Measurements from ENCODE around the gene HDAC11.

DNA sequence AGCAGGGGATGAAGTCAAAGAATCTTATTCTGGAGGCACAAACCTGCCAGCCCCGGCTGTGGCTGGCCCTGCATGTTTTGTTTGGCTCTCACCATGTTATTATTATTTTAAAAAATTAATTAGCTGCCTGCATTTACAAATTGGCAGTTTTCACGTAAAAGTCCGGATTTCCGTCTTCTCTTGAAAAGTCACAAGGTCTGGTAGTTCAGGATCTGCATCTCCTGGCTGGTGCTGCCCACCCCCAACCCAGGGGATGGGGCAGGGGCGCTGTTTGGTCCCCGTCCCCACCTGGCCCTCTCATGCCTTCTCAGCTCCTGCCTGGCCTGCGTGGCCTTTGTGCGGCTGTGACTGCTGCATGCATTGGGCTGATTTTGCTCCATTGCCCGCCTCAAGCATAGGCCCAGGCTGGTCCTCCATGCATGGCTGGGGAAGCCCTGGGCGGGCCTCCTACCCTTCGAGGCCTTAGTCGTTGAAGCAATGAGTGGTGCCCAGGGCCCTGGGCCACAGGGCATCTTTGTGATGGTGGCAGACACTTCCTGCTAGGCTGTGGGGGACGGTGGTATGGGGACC lies 70.8 kb downstream of the HDAC11 start:
- TF ChIP-seq, protein P1, sequence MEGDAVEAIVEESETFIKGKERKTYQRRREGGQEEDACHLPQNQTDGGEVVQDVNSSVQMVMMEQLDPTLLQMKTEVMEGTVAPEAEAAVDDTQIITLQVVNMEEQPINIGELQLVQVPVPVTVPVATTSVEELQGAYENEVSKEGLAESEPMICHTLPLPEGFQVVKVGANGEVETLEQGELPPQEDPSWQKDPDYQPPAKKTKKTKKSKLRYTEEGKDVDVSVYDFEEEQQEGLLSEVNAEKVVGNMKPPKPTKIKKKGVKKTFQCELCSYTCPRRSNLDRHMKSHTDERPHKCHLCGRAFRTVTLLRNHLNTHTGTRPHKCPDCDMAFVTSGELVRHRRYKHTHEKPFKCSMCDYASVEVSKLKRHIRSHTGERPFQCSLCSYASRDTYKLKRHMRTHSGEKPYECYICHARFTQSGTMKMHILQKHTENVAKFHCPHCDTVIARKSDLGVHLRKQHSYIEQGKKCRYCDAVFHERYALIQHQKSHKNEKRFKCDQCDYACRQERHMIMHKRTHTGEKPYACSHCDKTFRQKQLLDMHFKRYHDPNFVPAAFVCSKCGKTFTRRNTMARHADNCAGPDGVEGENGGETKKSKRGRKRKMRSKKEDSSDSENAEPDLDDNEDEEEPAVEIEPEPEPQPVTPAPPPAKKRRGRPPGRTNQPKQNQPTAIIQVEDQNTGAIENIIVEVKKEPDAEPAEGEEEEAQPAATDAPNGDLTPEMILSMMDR (IDR thresholded peaks at IDR 0.05), result no peak
- no peak for TF ChIP-seq POLR2A (IDR thresholded peaks at IDR 0.05)
